Neural cell (in vitro differentiated cells): ENCODE results near the gene MAN1B1. TPM values are rescaled to one million over a fixed set of nuclear protein-coding genes. Genes with fewer than 3 reads are reported as not detected.

Experiments
- H2AFZ ChIP-seq: fragments of 200-600, 300-800 bp; sonication (generic), shearing (Covaris generic); 2 replicates; pipeline ENCODE4 v1.6.0; 2014; ENCODE audit warnings: low read depth, mild to moderate bottlenecking, antibody characterized with exemption, low read length, moderate library complexity
- H3F3A ChIP-seq: fragments of 200-600 bp; shearing (Covaris generic); 2 replicates; pipeline ENCODE4 v1.6.1; 2016; ENCODE audit warnings: mild to moderate bottlenecking, moderate library complexity, mixed read lengths, antibody characterized with exemption, low read length; ENCODE audit not compliant: insufficient read depth, poor library complexity, severe bottlenecking
- H3K27ac ChIP-seq: fragments of 200-600, 300-800 bp; sonication (generic), shearing (Covaris generic); 2 replicates; pipeline ENCODE4 v1.5.1; 2014; ENCODE audit warnings: mild to moderate bottlenecking, low read length, moderate library complexity
- H3K27me3 ChIP-seq: fragments of 300-800, 200-600 bp; sonication (generic), shearing (Covaris generic); 2 replicates; pipeline ENCODE4 v1.6.0; 2014; ENCODE audit warnings: mild to moderate bottlenecking, low read depth, low read length, moderate library complexity; ENCODE audit not compliant: insufficient read depth
- H3K36me3 ChIP-seq: fragments of 300-800, 200-600 bp; sonication (generic), shearing (Covaris generic); 2 replicates; pipeline ENCODE4 v1.5.1; 2014; ENCODE audit warnings: mild to moderate bottlenecking, antibody characterized with exemption, low read length, moderate library complexity; ENCODE audit not compliant: insufficient read depth
- H3K4me2 ChIP-seq: fragments of 300-800, 200-600 bp; sonication (generic), shearing (Covaris generic); 2 replicates; pipeline ENCODE4 v1.6.0; 2014; ENCODE audit warnings: mild to moderate bottlenecking, low read length
- H3K4me3 ChIP-seq: fragments of 300-800, 200-600 bp; sonication (generic), shearing (Covaris generic); 2 replicates; pipeline ENCODE4 v1.5.1; 2014; ENCODE audit warnings: mild to moderate bottlenecking, low read length, moderate library complexity
- H3K79me2 ChIP-seq: fragments of 200-600 bp; shearing (Covaris generic); replicated peaks from 2 replicates; pipeline ENCODE4 v1.6.0; 2014; ENCODE audit warnings: mild to moderate bottlenecking, low read length, moderate library complexity; ENCODE audit not compliant: insufficient read depth
- H3K9ac ChIP-seq: fragments of 300-800, 200-600 bp; sonication (generic), shearing (Covaris generic); 2 replicates; pipeline ENCODE4 v1.6.1; 2016; ENCODE audit warnings: mild to moderate bottlenecking, low read length, mixed read lengths
- H3K9me2 ChIP-seq: fragments of 200-600 bp; shearing (Covaris generic); 2 replicates; pipeline ENCODE4 v1.6.1; 2016; ENCODE audit warnings: mild to moderate bottlenecking, low read length, mixed read lengths; ENCODE audit not compliant: insufficient read depth
- H3K9me3 ChIP-seq: fragments of 200-600, 300-800 bp; sonication (generic), shearing (Covaris generic); 2 replicates; pipeline ENCODE4 v1.6.1; 2016; ENCODE audit warnings: mild to moderate bottlenecking, mixed run types, low read length, moderate library complexity, mixed read lengths
- H4K20me1 ChIP-seq: fragments of 200-600 bp; shearing (Covaris generic); 2 replicates; pipeline ENCODE4 v1.6.1; 2016; ENCODE audit warnings: mild to moderate bottlenecking, mixed run types; ENCODE audit not compliant: insufficient read depth
- EP300 ChIP-seq: fragments of 450-650 bp; conservative IDR thresholded peaks from 2 replicates; pipeline ENCODE4 v1.6.1; 2014; ENCODE audit warnings: antibody characterized with exemption, mild to moderate bottlenecking, moderate library complexity; ENCODE audit not compliant: poor library complexity, severe bottlenecking
- EZH2 ChIP-seq: fragments of 200-600, 300-800 bp; shearing (Covaris generic), sonication (generic); IDR thresholded peaks from 2 replicates; pipeline ENCODE4 v1.6.1; 2014; ENCODE audit warnings: antibody characterized with exemption, low read length, borderline replicate concordance, mild to moderate bottlenecking; ENCODE audit not compliant: insufficient read depth, poor library complexity, severe bottlenecking
- MXI1 ChIP-seq: fragments of 450-650 bp; conservative IDR thresholded peaks from 2 replicates; pipeline ENCODE4 v1.6.1; 2014; ENCODE audit warnings: antibody characterized with exemption, mild to moderate bottlenecking; ENCODE audit not compliant: poor library complexity, severe bottlenecking
- POLR2AphosphoS5 ChIP-seq: IDR thresholded peaks from 2 replicates; pipeline ENCODE4 v1.6.1; 2012
- RAD21 ChIP-seq: fragments of 450-650 bp; conservative IDR thresholded peaks from 2 replicates; pipeline ENCODE4 v1.6.1; 2014; ENCODE audit warnings: antibody characterized with exemption, mild to moderate bottlenecking, moderate library complexity
- SMC3 ChIP-seq: fragments of 450-650 bp; conservative IDR thresholded peaks from 2 replicates; pipeline ENCODE4 v1.6.1; 2014; ENCODE audit warnings: antibody characterized with exemption, mild to moderate bottlenecking, moderate library complexity; ENCODE audit not compliant: poor library complexity
- TAF1 ChIP-seq: IDR thresholded peaks from 2 replicates; pipeline ENCODE4 v1.6.1; 2012; ENCODE audit warnings: low read depth
- polyA plus RNA-seq: library from polyadenylated mRNA; depleted of rRNA; stranded (reverse); fragments of >200 nt; gene quantifications from 2 replicates; pipeline ENCODE4 v1.2.3, GENCODE V29; 2014
- TF ChIP-seq, protein P1 (sequence below): fragments of 450-650 bp; IDR thresholded peaks from 2 replicates; pipeline ENCODE4 v1.5.1; 2014; ENCODE audit warnings: antibody characterized with exemption, mild to moderate bottlenecking, moderate library complexity; ENCODE audit not compliant: poor library complexity, severe bottlenecking
- TF ChIP-seq, protein P2 (sequence below): IDR thresholded peaks from 2 replicates; pipeline ENCODE4 v1.6.1; 2012; ENCODE audit warnings: borderline replicate concordance

MAN1B1 gene
- polyA plus RNA-seq, 1 donor from 2014 or later, result 72.0 TPM

DNA sequence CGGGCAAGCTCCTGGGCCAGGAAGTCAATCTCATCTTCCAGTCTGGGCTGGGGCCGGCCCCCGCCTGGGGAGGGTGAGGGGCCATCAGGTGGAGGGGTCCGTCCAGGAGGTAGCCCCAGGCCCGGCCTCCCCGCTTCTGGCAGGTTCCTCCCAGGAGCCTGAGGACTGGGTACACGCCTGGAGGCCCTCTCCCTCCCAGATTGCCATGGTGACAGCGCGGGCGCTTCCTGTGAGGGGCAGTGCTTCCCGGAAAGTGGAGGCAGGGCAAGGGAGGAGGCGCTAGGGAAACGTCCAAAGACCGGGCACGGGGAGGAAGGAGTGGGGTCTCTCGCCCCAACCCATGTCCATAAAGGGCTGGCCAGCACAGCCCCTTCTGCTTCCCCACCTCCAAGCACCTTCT, 45.7 kb upstream of the MAN1B1 start:
- H3F3A ChIP-seq, result no peaks in the 10 kb centered on the region
- TF ChIP-seq EP300 (no peak), RAD21 (no peak), POLR2AphosphoS5 (no peak), SMC3 (no peak), TAF1 (no peak), EZH2 (no peak), MXI1 (no peak)
- TF ChIP-seq, protein P1, sequence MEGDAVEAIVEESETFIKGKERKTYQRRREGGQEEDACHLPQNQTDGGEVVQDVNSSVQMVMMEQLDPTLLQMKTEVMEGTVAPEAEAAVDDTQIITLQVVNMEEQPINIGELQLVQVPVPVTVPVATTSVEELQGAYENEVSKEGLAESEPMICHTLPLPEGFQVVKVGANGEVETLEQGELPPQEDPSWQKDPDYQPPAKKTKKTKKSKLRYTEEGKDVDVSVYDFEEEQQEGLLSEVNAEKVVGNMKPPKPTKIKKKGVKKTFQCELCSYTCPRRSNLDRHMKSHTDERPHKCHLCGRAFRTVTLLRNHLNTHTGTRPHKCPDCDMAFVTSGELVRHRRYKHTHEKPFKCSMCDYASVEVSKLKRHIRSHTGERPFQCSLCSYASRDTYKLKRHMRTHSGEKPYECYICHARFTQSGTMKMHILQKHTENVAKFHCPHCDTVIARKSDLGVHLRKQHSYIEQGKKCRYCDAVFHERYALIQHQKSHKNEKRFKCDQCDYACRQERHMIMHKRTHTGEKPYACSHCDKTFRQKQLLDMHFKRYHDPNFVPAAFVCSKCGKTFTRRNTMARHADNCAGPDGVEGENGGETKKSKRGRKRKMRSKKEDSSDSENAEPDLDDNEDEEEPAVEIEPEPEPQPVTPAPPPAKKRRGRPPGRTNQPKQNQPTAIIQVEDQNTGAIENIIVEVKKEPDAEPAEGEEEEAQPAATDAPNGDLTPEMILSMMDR, result no peak
- TF ChIP-seq, protein P2, sequence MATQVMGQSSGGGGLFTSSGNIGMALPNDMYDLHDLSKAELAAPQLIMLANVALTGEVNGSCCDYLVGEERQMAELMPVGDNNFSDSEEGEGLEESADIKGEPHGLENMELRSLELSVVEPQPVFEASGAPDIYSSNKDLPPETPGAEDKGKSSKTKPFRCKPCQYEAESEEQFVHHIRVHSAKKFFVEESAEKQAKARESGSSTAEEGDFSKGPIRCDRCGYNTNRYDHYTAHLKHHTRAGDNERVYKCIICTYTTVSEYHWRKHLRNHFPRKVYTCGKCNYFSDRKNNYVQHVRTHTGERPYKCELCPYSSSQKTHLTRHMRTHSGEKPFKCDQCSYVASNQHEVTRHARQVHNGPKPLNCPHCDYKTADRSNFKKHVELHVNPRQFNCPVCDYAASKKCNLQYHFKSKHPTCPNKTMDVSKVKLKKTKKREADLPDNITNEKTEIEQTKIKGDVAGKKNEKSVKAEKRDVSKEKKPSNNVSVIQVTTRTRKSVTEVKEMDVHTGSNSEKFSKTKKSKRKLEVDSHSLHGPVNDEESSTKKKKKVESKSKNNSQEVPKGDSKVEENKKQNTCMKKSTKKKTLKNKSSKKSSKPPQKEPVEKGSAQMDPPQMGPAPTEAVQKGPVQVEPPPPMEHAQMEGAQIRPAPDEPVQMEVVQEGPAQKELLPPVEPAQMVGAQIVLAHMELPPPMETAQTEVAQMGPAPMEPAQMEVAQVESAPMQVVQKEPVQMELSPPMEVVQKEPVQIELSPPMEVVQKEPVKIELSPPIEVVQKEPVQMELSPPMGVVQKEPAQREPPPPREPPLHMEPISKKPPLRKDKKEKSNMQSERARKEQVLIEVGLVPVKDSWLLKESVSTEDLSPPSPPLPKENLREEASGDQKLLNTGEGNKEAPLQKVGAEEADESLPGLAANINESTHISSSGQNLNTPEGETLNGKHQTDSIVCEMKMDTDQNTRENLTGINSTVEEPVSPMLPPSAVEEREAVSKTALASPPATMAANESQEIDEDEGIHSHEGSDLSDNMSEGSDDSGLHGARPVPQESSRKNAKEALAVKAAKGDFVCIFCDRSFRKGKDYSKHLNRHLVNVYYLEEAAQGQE, result no peak
- no peak overlapping the region for H3K4me3 ChIP-seq
- no peaks in the 10 kb centered on the region for H3K9me3 ChIP-seq
- H3K4me2 ChIP-seq, result no peak overlapping the region
- H2AFZ ChIP-seq, result no peak overlapping the region
- peaks cover 13% of the 10 kb centered on the region for H4K20me1 ChIP-seq
- no peak overlapping the region for H3K9ac ChIP-seq
- H3K27me3 ChIP-seq, result no peaks in the 10 kb centered on the region
- H3K9me2 ChIP-seq, result no peaks in the 10 kb centered on the region
- H3K27ac ChIP-seq, result no peak overlapping the region
- no peaks in the 10 kb centered on the region for H3K36me3 ChIP-seq
- peaks cover 20% of the 10 kb centered on the region for H3K79me2 ChIP-seq

- TF ChIP-seq EP300, result no peak
- no peak for TF ChIP-seq MXI1
- TF ChIP-seq, protein P2, result no peak
- TF ChIP-seq TAF1, result no peak
- Histone ChIP-seq H3K9me3 (no peaks in the 10 kb centered on the region), H3K4me2 (no peak overlapping the region), H3F3A (no peaks in the 10 kb centered on the region), H4K20me1 (peaks cover 13% of the 10 kb centered on the region), H3K36me3 (no peaks in the 10 kb centered on the region), H3K9me2 (no peaks in the 10 kb centered on the region), H3K27me3 (peaks cover 6% of the 10 kb centered on the region), H2AFZ (no peak overlapping the region), H3K27ac (no peak overlapping the region), H3K9ac (peak overlapping the region; percentile 93), H3K4me3 (peak overlapping the region; percentile 98), H3K79me2 (peaks cover 20% of the 10 kb centered on the region)
Measured at GRCh38 chr9:137042751-137043727, 43.7 kb upstream of the MAN1B1 start.
